HT1080 (cell line): ENCODE data around the gene NRM. TPM values are rescaled to one million over a fixed set of nuclear protein-coding genes. Genes with fewer than 3 reads are reported as not detected.
"Not testable (repeated sequence)": the region's sequence is repeated elsewhere in the genome, so short reads cannot be mapped to it uniquely, and the experiment has no call there.

Experiments used
- DNase-seq: peaks from one replicate; pipeline ENCODE4 v3.0.0-alpha.2; 2015; ENCODE audit warnings: low read depth
- total RNA-seq: library from RNA; depleted of rRNA; stranded (reverse); fragments of >200 nt; shearing (Covaris generic); gene quantifications from 2 replicates; pipeline ENCODE4 v1.2.3, GENCODE V29; 2014

Gene NRM
- total RNA-seq, 1 experiment from 2014 or later: 18.5 TPM

- DNase-seq: peak; percentile 97
Observed at GRCh38 chr6:30672445-30673253, 18.1 kb downstream of the NRM start, which contains the start of gene DHX16. DHX16 (minus strand) TSS chr6:30673006; CDS start chr6:30672841, 165 bp downstream.

DNA sequence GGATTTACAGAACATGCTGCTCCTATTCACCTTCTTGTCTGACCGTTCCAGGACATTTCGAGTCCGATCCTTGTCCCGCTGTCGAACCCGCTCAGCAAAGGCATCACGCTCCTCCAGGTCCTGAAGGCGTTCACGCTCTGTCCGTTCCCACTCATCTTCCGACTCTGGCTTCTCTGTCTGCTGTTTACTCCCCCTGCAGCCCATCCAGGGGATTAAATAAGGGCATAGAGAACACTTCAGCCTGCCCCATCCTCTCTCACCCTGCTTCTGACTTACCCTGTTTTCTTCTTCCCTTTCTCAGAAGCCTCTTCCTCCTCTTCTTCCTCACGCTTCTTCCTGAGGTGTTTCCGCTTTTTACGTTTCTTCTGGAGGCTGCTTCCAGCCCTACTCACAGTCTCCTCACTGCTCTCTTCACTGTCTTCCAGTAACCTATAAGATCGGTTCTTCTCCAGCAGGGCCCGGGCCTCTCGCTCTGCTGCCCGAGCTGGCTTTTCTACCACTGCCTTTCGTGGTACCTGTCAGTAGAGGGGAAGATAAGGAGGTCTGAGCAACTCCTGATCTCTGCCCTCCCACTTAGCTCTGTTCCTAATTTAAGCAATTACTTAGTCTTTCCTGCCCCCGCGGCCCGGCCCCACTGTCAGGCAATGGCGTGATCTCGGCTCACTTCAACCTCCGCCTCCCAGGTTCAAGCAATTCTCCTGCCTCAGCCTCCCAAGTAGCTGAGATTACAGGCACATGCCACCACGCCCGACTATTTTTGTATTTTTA lies 19.8 kb downstream of the NRM start:
- no peak for DNase-seq

DNA sequence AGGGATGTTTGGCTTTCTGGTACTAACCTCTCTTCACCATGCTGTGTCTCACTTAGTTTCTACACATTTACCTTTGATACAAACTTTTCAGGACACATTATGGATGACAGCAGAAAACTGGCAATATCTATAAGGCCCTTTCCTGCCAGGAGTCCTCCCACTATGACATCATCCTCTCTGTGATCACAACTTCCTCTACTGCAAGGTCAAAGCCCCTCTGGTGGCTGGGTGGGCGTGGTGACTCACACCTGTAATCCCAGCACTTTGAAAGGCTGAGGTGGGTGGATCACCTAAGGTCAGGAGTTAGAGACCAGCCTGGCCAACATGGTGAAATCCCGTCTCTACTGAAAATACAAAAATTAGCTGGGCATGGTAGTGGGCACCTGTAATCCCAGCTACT lies 24.5 kb downstream of the NRM start:
- peak; percentile 34 for DNase-seq

GRCh38 chr6:30664994-30665767 lies 25.6 kb downstream of the NRM start:
- no peak for DNase-seq

DNA sequence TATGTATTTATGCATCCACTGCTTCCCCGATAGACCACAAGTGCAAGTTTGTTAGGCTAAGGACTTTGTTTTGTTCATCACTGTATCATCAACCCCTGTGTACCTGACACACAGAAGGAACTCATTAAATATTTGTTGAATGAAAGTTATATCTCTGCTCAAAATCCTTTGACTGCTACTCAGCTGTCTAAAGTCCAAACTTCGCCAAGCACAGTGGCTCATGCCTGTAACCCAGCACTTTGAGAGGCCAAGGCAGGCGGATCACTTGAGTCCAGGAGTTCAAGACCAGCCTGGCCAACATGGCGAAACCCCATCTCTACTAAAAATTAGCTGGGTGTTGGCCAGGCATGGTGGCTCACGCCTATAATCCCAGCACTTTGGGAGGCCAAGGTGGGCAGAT lies 32.9 kb downstream of the NRM start:
- DNase-seq: not testable (repeated sequence)

DNA sequence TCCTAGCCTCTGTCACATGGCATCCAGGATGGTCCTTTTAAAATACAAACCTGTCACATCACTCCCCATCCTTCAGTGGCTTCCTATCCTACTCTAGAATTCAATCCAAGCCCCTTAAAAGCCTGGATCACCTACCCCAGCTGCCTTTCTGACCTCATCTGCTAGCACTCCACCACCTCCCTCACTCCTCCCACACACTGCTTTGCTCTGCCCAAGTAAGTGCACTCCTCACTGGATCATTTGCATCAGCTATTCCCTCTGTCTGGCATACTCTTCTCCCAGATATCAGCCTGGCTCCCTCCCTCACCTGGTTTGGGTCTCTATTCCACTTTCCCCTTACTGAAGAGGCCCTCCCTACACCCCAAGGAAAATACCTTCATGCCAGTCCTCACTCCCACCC lies 33.3 kb downstream of the NRM start:
- DNase-seq: no peak

- no peak for DNase-seq
Observed at GRCh38 chr6:30656513-30656912, 34.3 kb downstream of the NRM start.

- DNase-seq: no peak
Observed at GRCh38 chr6:30655743-30656094, 35.1 kb downstream of the NRM start.

DNA sequence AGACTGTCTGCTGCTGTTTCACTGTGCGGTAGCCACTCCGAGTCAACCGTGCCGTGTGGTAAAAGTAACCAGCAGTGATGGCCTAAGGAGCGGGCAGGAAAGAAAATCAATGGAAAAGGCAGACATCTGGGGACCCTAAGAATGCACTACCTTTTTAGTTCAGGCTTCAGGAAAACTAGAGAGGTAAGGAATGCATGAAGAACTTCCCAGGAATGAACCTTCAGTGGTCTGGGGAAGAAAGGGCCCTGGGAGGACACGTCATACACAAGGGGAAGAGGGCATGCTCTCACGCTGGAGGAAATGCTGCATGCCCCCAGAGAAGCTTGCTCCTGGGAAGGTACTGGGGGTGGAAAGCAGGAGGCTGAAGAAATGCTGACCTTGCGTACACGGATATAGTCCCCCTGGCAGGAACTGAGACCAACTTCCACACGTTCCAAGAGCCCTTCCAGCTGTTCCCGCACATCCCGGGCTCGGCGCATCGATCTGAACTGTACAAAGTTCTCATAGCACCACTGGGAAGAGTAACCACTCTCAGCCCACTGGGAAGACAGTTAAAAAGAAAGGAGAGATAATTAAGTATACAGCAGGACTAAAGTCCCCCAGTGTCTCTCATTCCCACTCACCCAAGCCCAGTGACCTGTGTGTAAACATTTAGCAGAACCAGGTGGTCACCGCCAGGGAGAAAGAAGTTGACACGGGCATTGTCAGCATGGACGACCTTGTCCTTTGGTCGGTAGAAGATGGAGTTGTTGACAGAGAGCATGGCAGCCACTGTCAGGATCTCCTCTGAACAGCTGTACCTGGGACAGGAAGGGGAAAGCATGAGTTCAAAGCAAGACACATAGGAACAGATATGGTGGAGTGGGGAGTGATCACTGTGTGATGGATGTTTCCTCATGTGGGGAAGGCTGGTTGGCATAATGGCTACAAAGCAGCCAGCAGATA lies 35.7 kb downstream of the NRM start:
- DNase-seq: no peak

GRCh38 chr6:30651143-30651542 lies 39.6 kb downstream of the NRM start:
- DNase-seq: no peak

GRCh38 chr6:30647242-30648116 lies 43.3 kb downstream of the NRM start:
- DNase-seq: peak; percentile 67

DNA sequence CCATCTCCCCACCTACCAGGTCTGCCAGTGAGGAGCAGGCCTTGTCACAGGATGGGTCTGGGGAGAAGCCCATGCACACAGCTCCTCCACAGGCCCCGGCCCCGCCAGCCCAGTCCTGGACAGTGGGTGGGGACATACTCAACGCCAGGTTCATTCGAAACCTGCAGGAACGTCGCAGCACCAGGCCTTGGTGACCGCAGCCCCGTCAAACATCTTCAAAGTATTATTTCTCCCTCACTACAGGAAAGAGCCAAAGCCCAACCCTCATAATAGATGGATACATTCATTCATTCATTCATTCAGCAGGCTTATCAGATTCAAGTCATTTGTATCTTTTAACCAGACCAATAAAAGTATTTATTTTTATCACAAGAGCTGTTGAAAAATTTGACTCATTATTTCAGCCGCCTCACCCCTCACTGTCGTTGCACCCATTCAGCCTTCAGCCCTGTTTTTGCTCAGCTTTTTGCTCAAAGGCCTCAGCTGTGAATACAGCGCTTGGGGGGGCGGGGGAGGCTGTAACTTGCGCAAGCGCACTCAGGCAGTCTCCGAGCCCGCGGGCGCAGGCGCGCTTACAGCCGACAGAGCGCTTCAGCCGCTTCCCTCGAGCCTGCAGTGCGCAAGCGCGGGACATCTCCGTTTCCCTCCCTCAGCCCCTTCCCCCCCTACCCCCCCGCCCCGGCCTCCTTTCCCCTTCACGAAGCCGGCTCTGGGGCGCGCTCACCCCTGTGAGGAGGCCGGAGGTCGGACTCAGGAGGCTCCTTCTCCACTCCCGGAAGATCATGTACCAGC lies 44.1 kb downstream of the NRM start, which contains the start of gene C6orf136:
Gene C6orf136 (plus strand): TSS at position 684 of the 792 bp plus-strand sequence. CDS start 99 bp downstream, at position 783.
- DNase-seq: peak; percentile 82

DNA sequence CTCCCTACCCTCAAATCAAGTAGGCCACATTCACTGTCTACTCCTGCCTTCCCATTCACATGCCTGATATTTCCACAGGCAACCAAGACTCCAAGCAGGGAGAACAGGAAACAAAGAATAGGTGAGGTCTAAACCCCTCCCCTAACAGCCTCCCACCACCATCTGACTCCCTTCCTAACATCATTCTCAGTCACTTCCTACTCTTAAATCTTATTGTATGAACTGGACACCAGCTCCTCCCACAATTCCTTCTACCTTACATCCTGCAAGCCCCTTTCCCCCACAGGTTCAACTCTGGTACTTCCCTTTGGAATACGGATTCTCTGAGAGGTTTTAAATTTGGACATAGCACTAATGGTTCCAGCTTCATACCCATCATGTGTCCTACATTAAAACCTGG lies 44.8 kb downstream of the NRM start:
- no peak for DNase-seq

- no peak for DNase-seq
Observed at GRCh38 chr6:30644769-30645168, 46.0 kb downstream of the NRM start.

- no peak for DNase-seq
Observed at GRCh38 chr6:30643656-30644055, 47.1 kb downstream of the NRM start.

DNA sequence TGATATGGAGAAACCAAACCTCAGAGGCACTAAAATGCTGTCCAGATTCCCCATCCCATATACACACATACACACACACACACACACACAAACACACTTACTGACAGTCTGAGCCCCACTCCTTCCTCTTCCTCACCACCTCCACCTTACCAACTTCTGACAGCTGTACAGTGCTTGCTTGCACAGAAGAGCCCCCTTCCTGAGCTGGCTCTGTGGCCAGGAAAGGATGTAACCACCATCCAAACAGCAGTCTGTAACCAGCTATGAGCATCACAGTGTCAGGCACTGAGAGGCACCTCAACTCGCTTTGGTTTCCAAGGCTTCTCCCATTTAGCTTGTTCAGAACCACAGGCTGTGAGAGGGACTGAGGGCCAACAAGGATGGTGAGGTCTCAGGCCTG lies 49.7 kb downstream of the NRM start:
- DNase-seq: no peak

DNA sequence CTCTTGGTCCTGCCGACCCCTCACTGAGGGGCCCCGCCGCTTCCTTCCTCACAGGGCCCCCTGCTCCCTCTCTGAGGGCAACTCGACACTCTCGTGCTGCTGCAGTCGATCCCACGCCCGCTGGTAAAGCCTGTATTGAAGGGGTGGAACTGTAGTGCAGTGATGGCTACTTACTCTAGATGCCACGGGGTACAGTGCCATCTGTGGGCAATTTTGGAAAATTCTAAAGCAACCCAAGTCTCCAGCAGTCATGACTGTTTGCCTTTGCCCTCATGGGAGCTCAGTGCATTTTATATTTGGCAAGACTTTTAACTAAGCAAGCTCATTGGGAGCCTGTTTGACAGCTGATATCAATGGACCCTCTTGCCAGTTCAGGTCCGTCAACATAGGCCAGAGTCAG lies 50.3 kb downstream of the NRM start:
- no peak for DNase-seq
